Measurements from ENCODE around the gene CENPN.

CENPN gene

GRCh38 chr16:80974649-80975376 is 32.2 kb upstream of the CENPN start:
- Histone ChIP-seq H3K27ac (ENCODE audit: low read depth, low read length) (no peak overlapping the region), H3K36me3 (ENCODE audit: control insufficient read depth, insufficient read depth, low read length) (peaks cover 32% of the 10 kb centered on the region), H3K9ac (ENCODE audit: low read depth, low read length) (no peak overlapping the region), H3K9me3 (ENCODE audit: control insufficient read depth, insufficient read depth, low read length) (no peaks in the 10 kb centered on the region), H3K27me3 (ENCODE audit: control insufficient read depth, insufficient read depth, low read length) (no peaks in the 10 kb centered on the region), H3K4me3 (ENCODE audit: low read depth, low read length) (no peak overlapping the region), H3K4me1 (ENCODE audit: control insufficient read depth, insufficient read depth, low read length) (no peaks in the 10 kb centered on the region)

GRCh38 chr16:80976946-80977345 is 30.1 kb upstream of the CENPN start:
- H3K4me3 ChIP-seq (ENCODE audit: low read depth, low read length), result no peak overlapping the region
- H3K27me3 ChIP-seq (ENCODE audit: control insufficient read depth, insufficient read depth, low read length), result no peaks in the 10 kb centered on the region
- no peaks in the 10 kb centered on the region for H3K4me1 ChIP-seq (ENCODE audit: control insufficient read depth, insufficient read depth, low read length)
- peaks cover 26% of the 10 kb centered on the region for H3K36me3 ChIP-seq (ENCODE audit: control insufficient read depth, insufficient read depth, low read length)
- H3K9me3 ChIP-seq (ENCODE audit: control insufficient read depth, insufficient read depth, low read length), result no peaks in the 10 kb centered on the region
- H3K27ac ChIP-seq (ENCODE audit: low read depth, low read length), result no peak overlapping the region
- H3K9ac ChIP-seq (ENCODE audit: low read depth, low read length), result no peak overlapping the region

- Histone ChIP-seq H3K9ac (ENCODE audit: low read depth, low read length) (no peak overlapping the region), H3K9me3 (ENCODE audit: control insufficient read depth, insufficient read depth, low read length) (no peaks in the 10 kb centered on the region), H3K27me3 (ENCODE audit: control insufficient read depth, insufficient read depth, low read length) (no peaks in the 10 kb centered on the region), H3K4me3 (ENCODE audit: low read depth, low read length) (no peak overlapping the region), H3K27ac (ENCODE audit: low read depth, low read length) (no peak overlapping the region), H3K36me3 (ENCODE audit: control insufficient read depth, insufficient read depth, low read length) (peaks cover 11% of the 10 kb centered on the region), H3K4me1 (ENCODE audit: control insufficient read depth, insufficient read depth, low read length) (no peaks in the 10 kb centered on the region; the same call in 1 of the 2 replicates)
These were observed 25.9 kb upstream of the CENPN start for GRCh38 chr16:80981103-80981502.

DNA sequence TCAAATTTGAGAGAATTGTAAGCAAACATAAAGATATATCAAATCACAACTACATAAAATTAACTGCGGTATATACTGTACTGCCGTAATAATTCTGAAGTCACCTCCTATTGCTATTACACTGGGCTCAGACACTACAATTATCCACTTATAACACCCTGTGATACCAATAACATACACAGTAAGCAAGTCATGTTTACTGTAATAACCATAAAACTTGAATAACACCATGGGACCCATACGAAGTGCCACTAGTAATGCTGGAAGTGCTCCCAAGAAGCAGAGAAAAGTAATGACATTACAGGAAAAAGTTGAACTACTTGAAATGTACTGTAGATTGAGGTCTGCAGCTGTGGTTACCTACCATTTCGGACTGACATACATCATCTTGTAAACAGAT is 24.4 kb upstream of the CENPN start:
- Histone ChIP-seq H3K36me3 (ENCODE audit: control insufficient read depth, insufficient read depth, low read length) (peaks cover 7% of the 10 kb centered on the region), H3K4me1 (ENCODE audit: control insufficient read depth, insufficient read depth, low read length) (peaks cover 14% of the 10 kb centered on the region), H3K27me3 (ENCODE audit: control insufficient read depth, insufficient read depth, low read length) (no peaks in the 10 kb centered on the region), H3K27ac (ENCODE audit: low read depth, low read length) (no peak overlapping the region), H3K9me3 (ENCODE audit: control insufficient read depth, insufficient read depth, low read length) (no peaks in the 10 kb centered on the region), H3K9ac (ENCODE audit: low read depth, low read length) (no peak overlapping the region), H3K4me3 (ENCODE audit: low read depth, low read length) (no peak overlapping the region)

GRCh38 chr16:80984124-80984892 is 22.7 kb upstream of the CENPN start:
- Histone ChIP-seq H3K4me3 (ENCODE audit: low read depth, low read length) (no peak overlapping the region), H3K27ac (ENCODE audit: low read depth, low read length) (no peak overlapping the region), H3K36me3 (ENCODE audit: control insufficient read depth, insufficient read depth, low read length) (peaks cover 7% of the 10 kb centered on the region)

DNA sequence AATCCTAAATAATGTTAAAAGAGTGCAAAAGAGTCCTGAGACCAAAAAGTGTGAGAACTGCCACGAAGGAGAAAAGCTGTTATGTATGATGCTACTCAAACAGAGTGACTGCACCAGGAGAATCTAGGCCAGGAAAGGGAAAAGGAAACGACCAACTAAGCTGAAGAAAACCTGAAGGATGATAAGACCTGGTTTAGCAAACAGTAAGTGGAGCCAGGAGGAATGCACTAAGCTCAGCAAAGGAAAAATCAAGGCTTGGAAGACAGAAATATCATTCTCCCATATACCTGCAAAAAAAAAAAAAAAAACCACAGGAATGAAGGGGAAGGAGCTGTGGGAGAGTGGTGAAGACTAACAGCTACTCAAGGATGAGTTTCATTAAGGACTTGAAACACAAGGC is 21.4 kb upstream of the CENPN start:
- peaks cover 23% of the 10 kb centered on the region for H3K4me1 ChIP-seq (ENCODE audit: control insufficient read depth, insufficient read depth, low read length)
- H3K27me3 ChIP-seq (ENCODE audit: control insufficient read depth, insufficient read depth, low read length), result no peaks in the 10 kb centered on the region
- H3K9ac ChIP-seq (ENCODE audit: low read depth, low read length), result no peak overlapping the region
- H3K27ac ChIP-seq (ENCODE audit: low read depth, low read length), result no peak overlapping the region
- no peaks in the 10 kb centered on the region for H3K9me3 ChIP-seq (ENCODE audit: control insufficient read depth, insufficient read depth, low read length)
- no peak overlapping the region for H3K4me3 ChIP-seq (ENCODE audit: low read depth, low read length)
- 0 out of 2 replicates have a peak, but pooled peaks cover 2% of the 10 kb centered on the region for H3K36me3 ChIP-seq (ENCODE audit: control insufficient read depth, insufficient read depth, low read length)

More at GRCh38 chr16:80984124-80984892, 22.7 kb upstream of the CENPN start:
- H3K27me3 ChIP-seq (ENCODE audit: control insufficient read depth, insufficient read depth, low read length), result no peaks in the 10 kb centered on the region
- no peaks in the 10 kb centered on the region for H3K9me3 ChIP-seq (ENCODE audit: control insufficient read depth, insufficient read depth, low read length)
- peaks cover 23% of the 10 kb centered on the region for H3K4me1 ChIP-seq (ENCODE audit: control insufficient read depth, insufficient read depth, low read length)
- H3K9ac ChIP-seq (ENCODE audit: low read depth, low read length), result no peak overlapping the region

- Histone ChIP-seq H3K27ac (ENCODE audit: low read depth, low read length) (peak overlapping the region; percentile 50), H3K27me3 (ENCODE audit: control insufficient read depth, insufficient read depth, low read length) (no peaks in the 10 kb centered on the region), H3K9me3 (ENCODE audit: control insufficient read depth, insufficient read depth, low read length) (no peaks in the 10 kb centered on the region), H3K9ac (ENCODE audit: low read depth, low read length) (no peak overlapping the region), H3K4me1 (ENCODE audit: control insufficient read depth, insufficient read depth, low read length) (peaks cover 23% of the 10 kb centered on the region), H3K36me3 (ENCODE audit: control insufficient read depth, insufficient read depth, low read length) (no peaks in the 10 kb centered on the region), H3K4me3 (ENCODE audit: low read depth, low read length) (no peak overlapping the region)
These were observed 20.5 kb upstream of the CENPN start for GRCh38 chr16:80986557-80986956.

DNA sequence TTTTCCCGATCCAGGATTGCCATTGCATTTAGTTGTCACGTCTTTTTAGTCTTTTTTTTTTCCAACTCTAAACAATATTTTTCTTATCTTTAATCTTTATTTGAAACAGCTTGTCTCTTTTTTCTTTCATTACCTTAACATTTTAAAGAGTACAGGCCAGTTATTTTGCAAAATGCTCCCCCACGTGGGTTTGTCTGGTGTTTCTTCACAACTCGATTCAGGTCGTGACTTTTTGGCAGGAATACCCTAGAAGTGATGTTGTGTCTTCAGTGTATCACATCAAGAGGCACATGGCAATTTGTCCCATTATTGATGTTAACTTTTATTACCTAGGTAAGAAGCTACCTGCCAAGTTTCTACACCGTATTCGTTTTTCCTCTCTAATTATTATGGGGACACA is 18.3 kb upstream of the CENPN start:
- H3K9me3 ChIP-seq (ENCODE audit: control insufficient read depth, insufficient read depth, low read length), result no peaks in the 10 kb centered on the region
- no peaks in the 10 kb centered on the region for H3K36me3 ChIP-seq (ENCODE audit: control insufficient read depth, insufficient read depth, low read length)
- no peak overlapping the region for H3K9ac ChIP-seq (ENCODE audit: low read depth, low read length)
- no peak overlapping the region for H3K27ac ChIP-seq (ENCODE audit: low read depth, low read length)
- no peaks in the 10 kb centered on the region for H3K27me3 ChIP-seq (ENCODE audit: control insufficient read depth, insufficient read depth, low read length)
- H3K4me1 ChIP-seq (ENCODE audit: control insufficient read depth, insufficient read depth, low read length), result peaks cover 27% of the 10 kb centered on the region
- no peak overlapping the region for H3K4me3 ChIP-seq (ENCODE audit: low read depth, low read length)

- Histone ChIP-seq H3K36me3 (ENCODE audit: control insufficient read depth, insufficient read depth, low read length) (no peaks in the 10 kb centered on the region), H3K9ac (ENCODE audit: low read depth, low read length) (no peak overlapping the region), H3K27ac (ENCODE audit: low read depth, low read length) (no peak overlapping the region), H3K27me3 (ENCODE audit: control insufficient read depth, insufficient read depth, low read length) (no peaks in the 10 kb centered on the region), H3K9me3 (ENCODE audit: control insufficient read depth, insufficient read depth, low read length) (no peaks in the 10 kb centered on the region), H3K4me3 (ENCODE audit: low read depth, low read length) (no peak overlapping the region), H3K4me1 (ENCODE audit: control insufficient read depth, insufficient read depth, low read length) (peaks cover 29% of the 10 kb centered on the region)
These were observed 17.2 kb upstream of the CENPN start for GRCh38 chr16:80989801-80990200.

DNA sequence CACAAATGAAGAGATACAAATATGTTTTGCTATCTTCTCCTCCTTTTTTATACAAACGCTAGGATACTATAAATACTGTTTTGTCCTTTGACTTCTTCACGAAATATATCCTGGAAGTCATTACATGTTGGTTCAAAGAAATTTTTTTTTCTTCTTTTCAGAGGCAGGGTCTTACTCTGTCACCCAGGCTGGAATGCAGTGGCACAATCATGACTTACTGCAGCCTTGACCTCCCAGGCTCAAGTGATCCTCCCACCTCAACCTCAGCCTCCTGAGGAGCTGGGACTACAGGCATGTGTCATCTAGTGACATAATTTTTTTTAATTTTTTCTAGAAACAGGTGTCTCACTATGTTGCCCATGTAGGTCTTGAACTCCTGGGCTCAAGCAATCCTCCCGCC is 16.4 kb upstream of the CENPN start:
- Histone ChIP-seq H3K4me1 (ENCODE audit: control insufficient read depth, insufficient read depth, low read length) (peaks cover 29% of the 10 kb centered on the region), H3K36me3 (ENCODE audit: control insufficient read depth, insufficient read depth, low read length) (0 out of 2 replicates have a peak, but pooled peaks cover 1% of the 10 kb centered on the region), H3K27me3 (ENCODE audit: control insufficient read depth, insufficient read depth, low read length) (no peaks in the 10 kb centered on the region), H3K27ac (ENCODE audit: low read depth, low read length) (no peak overlapping the region), H3K9me3 (ENCODE audit: control insufficient read depth, insufficient read depth, low read length) (no peaks in the 10 kb centered on the region), H3K9ac (ENCODE audit: low read depth, low read length) (no peak overlapping the region), H3K4me3 (ENCODE audit: low read depth, low read length) (no peak overlapping the region)

DNA sequence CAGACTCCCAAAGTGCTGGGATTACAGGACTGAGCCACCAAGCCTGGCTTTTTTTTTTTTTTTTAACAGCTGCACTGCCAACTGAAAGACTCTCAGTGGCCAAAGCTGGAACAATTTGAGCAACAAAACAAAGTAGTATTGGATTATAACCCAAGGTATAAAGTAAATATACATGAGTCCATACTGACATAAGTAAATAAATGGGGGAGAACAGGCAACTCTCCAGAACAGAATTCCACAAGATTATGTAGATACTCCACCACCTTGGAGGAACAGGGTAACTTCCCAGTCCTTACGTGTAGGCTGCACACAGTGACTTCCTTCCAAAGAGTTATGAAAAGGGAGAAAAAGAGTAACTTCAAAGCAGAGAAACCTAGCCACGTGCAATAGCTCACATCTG is 16.0 kb upstream of the CENPN start:
- Histone ChIP-seq H3K36me3 (ENCODE audit: control insufficient read depth, insufficient read depth, low read length) (peaks cover 5% of the 10 kb centered on the region; the same call in 1 of the 2 replicates), H3K9me3 (ENCODE audit: control insufficient read depth, insufficient read depth, low read length) (no peaks in the 10 kb centered on the region), H3K9ac (ENCODE audit: low read depth, low read length) (no peak overlapping the region), H3K4me1 (ENCODE audit: control insufficient read depth, insufficient read depth, low read length) (peaks cover 29% of the 10 kb centered on the region), H3K27me3 (ENCODE audit: control insufficient read depth, insufficient read depth, low read length) (no peaks in the 10 kb centered on the region), H3K4me3 (ENCODE audit: low read depth, low read length) (no peak overlapping the region), H3K27ac (ENCODE audit: low read depth, low read length) (no peak overlapping the region)

Measured in HUES48 (cell line).